Tibial artery (tissue), 4 donors: ENCODE measurements around the gene C6orf15.

Experiments used
- DNase-seq, 2 donors: peaks; one replicate each; pipeline ENCODE4 v3.0.0-alpha.2; 2019
- H3K27ac ChIP-seq, 2 donors: fragments of 200-600 bp; sonication (generic) in 1 of 2; 1 replicate in 1 of 2; 2 replicates in 1 of 2; pipeline ENCODE4 v1.5.1; 2018 to 2019; ENCODE audit warnings: mild to moderate bottlenecking in 1 of 2
- H3K27me3 ChIP-seq, 2 donors: fragments of 200-600 bp; sonication (generic) in 1 of 2; one replicate each; pipeline versions ENCODE4 v1.5.1 to v1.6.0; 2016 to 2019
- H3K36me3 ChIP-seq, 3 donors: fragments of 200-600 bp; sonication (generic) in 2 of 3; one replicate each; pipeline ENCODE4 v1.5.1; 2016 to 2019; ENCODE audit warnings: mild to moderate bottlenecking in 2 of 3
- H3K4me1 ChIP-seq, 4 donors: fragments of 200-600 bp; sonication (generic) in 2 of 4; 1 replicate in 3 of 4; 2 replicates in 1 of 4; pipeline ENCODE4 v1.5.1; 2016 to 2019
- H3K4me3 ChIP-seq, 2 donors: fragments of 200-600 bp; sonication (generic) in 1 of 2; 1 replicate in 1 of 2; 2 replicates in 1 of 2; pipeline ENCODE4 v1.5.1; 2018 to 2019; ENCODE audit warnings: mild to moderate bottlenecking in 2 of 2
- H3K9me3 ChIP-seq, 3 donors: fragments of 200-600 bp; sonication (generic) in 1 of 3; one replicate each; pipeline ENCODE4 v1.5.1; 2016 to 2019
- CTCF ChIP-seq, 2 experiments: fragments of 200-600 bp in 1 of 2; fragments of 450-650 bp in 1 of 2; IDR thresholded peaks; one replicate each; pipeline ENCODE4 v1.5.1; 2017 to 2019; ENCODE audit warnings: antibody characterized with exemption in 2 of 2, mild to moderate bottlenecking in 1 of 2, moderate library complexity in 1 of 2
- intact Hi-C: fragments of 100-400 bp; cut with DNase I; formaldehyde crosslinking; loops from one replicate; pipeline ENCODE4 v1.15.0; 2023; ENCODE audit warnings: low total_unique reads

C6orf15 gene

GRCh38 chr6:31113861-31114540 lies 1.6 kb upstream of the C6orf15 start:
- H3K9me3 ChIP-seq: no peaks in the 10 kb centered on the region
- DNase-seq: no peak
- no peaks in the 10 kb centered on the region for H3K36me3 ChIP-seq
- H3K4me3 ChIP-seq: peak overlapping the region in 1 of 2 donors; percentile 36
- H3K27me3 ChIP-seq: no peaks in the 10 kb centered on the region
- H3K27ac ChIP-seq: peak overlapping the region; percentile 74 to 75
- peaks cover 0 to 45% (median 31%) of the 10 kb centered on the region in 4 donors for H3K4me1 ChIP-seq
- intact Hi-C loops: no loop called here
- no peak for TF ChIP-seq CTCF (IDR thresholded peaks at IDR 0.05)

- no peak overlapping the region for H3K4me3 ChIP-seq
- TF ChIP-seq CTCF (IDR thresholded peaks at IDR 0.05): no peak
- peaks cover 0 to 7% of the 10 kb centered on the region in 2 donors for H3K27me3 ChIP-seq
- intact Hi-C loops: no loop called here
- H3K36me3 ChIP-seq: no peaks in the 10 kb centered on the region
- no peak for DNase-seq
- H3K4me1 ChIP-seq: peaks cover 0 to 33% (median 25%) of the 10 kb centered on the region in 4 donors
- H3K9me3 ChIP-seq: no peaks in the 10 kb centered on the region
- H3K27ac ChIP-seq: no peak overlapping the region
Observed at GRCh38 chr6:31111712-31112111, 663 bp downstream of the C6orf15 start.

GRCh38 chr6:31110825-31111582 lies 1.4 kb downstream of the C6orf15 start:
- no peak overlapping the region for H3K4me3 ChIP-seq
- intact Hi-C loops: no loop called here
- no peaks in the 10 kb centered on the region for H3K9me3 ChIP-seq
- no peaks in the 10 kb centered on the region for H3K36me3 ChIP-seq
- H3K27ac ChIP-seq: no peak overlapping the region
- H3K4me1 ChIP-seq: peaks cover 0 to 26% (median 18%) of the 10 kb centered on the region in 4 donors
- TF ChIP-seq CTCF (IDR thresholded peaks at IDR 0.05): no peak
- no peak for DNase-seq
- peaks cover 0 to 7% of the 10 kb centered on the region in 2 donors for H3K27me3 ChIP-seq

- Histone ChIP-seq H3K9me3 (no peaks in the 10 kb centered on the region), H3K27me3 (peaks cover 0 to 27% of the 10 kb centered on the region in 2 donors), H3K4me1 (no peaks in the 10 kb centered on the region), H3K36me3 (no peaks in the 10 kb centered on the region), H3K4me3 (no peak overlapping the region), H3K27ac (no peak overlapping the region)
- no peak for DNase-seq
- intact Hi-C loops: no loop called here
- no peak for TF ChIP-seq CTCF (IDR thresholded peaks at IDR 0.05)
Observed at GRCh38 chr6:31107052-31107451, 5.3 kb downstream of the C6orf15 start.

GRCh38 chr6:31103136-31103535 lies 9.2 kb downstream of the C6orf15 start:
- Histone ChIP-seq H3K27me3 (peaks cover 0 to 23% of the 10 kb centered on the region in 2 donors), H3K9me3 (no peaks in the 10 kb centered on the region), H3K27ac (no peak overlapping the region), H3K4me1 (no peaks in the 10 kb centered on the region), H3K4me3 (no peak overlapping the region), H3K36me3 (no peaks in the 10 kb centered on the region)
- intact Hi-C loops: no loop called here
- no peak for DNase-seq
- TF ChIP-seq CTCF (IDR thresholded peaks at IDR 0.05): no peak
